ENCODE results near the gene SKOR1. TPM values are rescaled to one million over a fixed set of nuclear protein-coding genes. Genes with fewer than 3 reads are reported as not detected.

Gene SKOR1
- total RNA-seq, 1 donor from 2014 or later = 0.41 TPM

- DNase-seq (ENCODE audit: low spot score in 2 of 2) (no peak), FAIRE-seq (no peak)
Observed at GRCh38 chr15:67792250-67792942, 32.9 kb upstream of the SKOR1 start.

- DNase-seq (ENCODE audit: low spot score in 2 of 2) (no peak), FAIRE-seq (no peak)
Observed at GRCh38 chr15:67794832-67795574, 30.3 kb upstream of the SKOR1 start.

- FAIRE-seq (no peak), DNase-seq (ENCODE audit: low spot score in 2 of 2) (no peak)
Observed at GRCh38 chr15:67796196-67797127, 28.8 kb upstream of the SKOR1 start.

- no peak for FAIRE-seq
Observed at GRCh38 chr15:67799801-67800205, 25.5 kb upstream of the SKOR1 start.

GRCh38 chr15:67801142-67801541 is 24.2 kb upstream of the SKOR1 start:
- DNase-seq (ENCODE audit: low spot score in 2 of 2) = no peak
- no peak for FAIRE-seq

More at GRCh38 chr15:67799801-67800205, 25.5 kb upstream of the SKOR1 start:
- no peak for DNase-seq (ENCODE audit: low spot score in 2 of 2)

GRCh38 chr15:67801926-67802914 is 23.1 kb upstream of the SKOR1 start:
- DNase-seq (ENCODE audit: low spot score in 2 of 2) = no peak
- no peak for FAIRE-seq

- FAIRE-seq (no peak), DNase-seq (ENCODE audit: low spot score in 2 of 2) (no peak)
Observed at GRCh38 chr15:67803299-67803698, 22.0 kb upstream of the SKOR1 start.

- DNase-seq (ENCODE audit: low spot score in 2 of 2) (no peak), FAIRE-seq (no peak)
Observed at GRCh38 chr15:67803996-67804843, 21.1 kb upstream of the SKOR1 start.

- no peak for FAIRE-seq
Observed at GRCh38 chr15:67805008-67805665, 20.2 kb upstream of the SKOR1 start.

GRCh38 chr15:67805666-67806516 is 19.4 kb upstream of the SKOR1 start:
- no peak for FAIRE-seq
- DNase-seq (ENCODE audit: low spot score in 2 of 2) = no peak

More at GRCh38 chr15:67805008-67805665, 20.2 kb upstream of the SKOR1 start:
- DNase-seq (ENCODE audit: low spot score in 2 of 2) = no peak

GRCh38 chr15:67806536-67806935 is 18.8 kb upstream of the SKOR1 start:
- DNase-seq (ENCODE audit: low spot score in 2 of 2) (no peak), FAIRE-seq (no peak)

GRCh38 chr15:67807141-67807540 is 18.2 kb upstream of the SKOR1 start:
- DNase-seq (ENCODE audit: low spot score in 2 of 2) (no peak), FAIRE-seq (no peak)

- FAIRE-seq (no peak), DNase-seq (ENCODE audit: low spot score in 2 of 2) (no peak)
Observed at GRCh38 chr15:67807836-67808235, 17.5 kb upstream of the SKOR1 start.

GRCh38 chr15:67808821-67809220 is 16.5 kb upstream of the SKOR1 start:
- FAIRE-seq (no peak), DNase-seq (ENCODE audit: low spot score in 2 of 2) (no peak)

GRCh38 chr15:67809441-67809840 is 15.9 kb upstream of the SKOR1 start:
- no peak for FAIRE-seq
- no peak for DNase-seq (ENCODE audit: low spot score in 2 of 2)

GRCh38 chr15:67809866-67810265 is 15.4 kb upstream of the SKOR1 start:
- FAIRE-seq (no peak), DNase-seq (ENCODE audit: low spot score in 2 of 2) (no peak)

GRCh38 chr15:67812241-67812644 is 13.1 kb upstream of the SKOR1 start:
- FAIRE-seq (no peak), DNase-seq (ENCODE audit: low spot score in 2 of 2) (no peak)

All from frontal cortex (tissue), 4 donors.